HepG2 (cell line): ENCODE data around the gene FHL3. TPM values are rescaled to one million over a fixed set of nuclear protein-coding genes. Genes with fewer than 3 reads are reported as not detected.

Experiments used
- ARHGAP35 ChIP-seq: sonication (generic); formaldehyde crosslinking; IDR thresholded peaks from 2 replicates; pipeline ENCODE4 v1.9.0; 2022; ENCODE audit warnings: mild to moderate bottlenecking, inconsistent platforms, moderate library complexity, missing genetic modification reagents, borderline replicate concordance
- ARID4A ChIP-seq: sonication (generic); formaldehyde crosslinking; IDR thresholded peaks from 2 replicates; pipeline ENCODE4 v1.5.0; 2020; ENCODE audit warnings: mild to moderate bottlenecking, missing genetic modification reagents, borderline replicate concordance
- CERS6 ChIP-seq: sonication (generic); formaldehyde crosslinking; IDR thresholded peaks from 2 replicates; pipeline ENCODE4 v1.5.0; 2020; ENCODE audit warnings: missing genetic modification reagents
- CREBL2 ChIP-seq: sonication (generic); formaldehyde crosslinking; IDR thresholded peaks from 2 replicates; pipeline ENCODE4 v1.8.1; 2023; ENCODE audit warnings: missing genetic modification reagents, mild to moderate bottlenecking, borderline replicate concordance
- EP300 ChIP-seq, 3 experiments: sonication (generic) in 1 of 3; formaldehyde crosslinking in 1 of 3; IDR thresholded peaks; 2 replicates each; pipeline versions ENCODE4 v1.5.1 to v1.6.1; 2011 to 2020; ENCODE audit warnings: low read depth in 2 of 3, low read length in 2 of 3, borderline replicate concordance in 1 of 3, improper control_type of control experiment in 1 of 3, mild to moderate bottlenecking in 1 of 3, missing genetic modification reagents in 1 of 3, moderate library complexity in 1 of 3
- HDAC1 ChIP-seq: sonication (generic); formaldehyde crosslinking; IDR thresholded peaks from 2 replicates; pipeline ENCODE4 v1.5.1; 2020; ENCODE audit warnings: mild to moderate bottlenecking, missing genetic modification reagents
- HNRNPLL ChIP-seq: fragments of 200-400 bp; formaldehyde crosslinking; IDR thresholded peaks from 2 replicates; pipeline ENCODE4 v1.6.1; 2017; ENCODE audit warnings: mild to moderate bottlenecking, low read depth, low read length; ENCODE audit not compliant: poor library complexity, severe bottlenecking
- HOXA9 ChIP-seq: sonication (generic); formaldehyde crosslinking; IDR thresholded peaks from 2 replicates; pipeline ENCODE4 v1.8.1; 2022; ENCODE audit warnings: missing genetic modification reagents, mild to moderate bottlenecking, moderate library complexity, borderline replicate concordance
- IKZF1 ChIP-seq: fragments of 450-650 bp; IDR thresholded peaks from 2 replicates; pipeline ENCODE4 v1.7.1; 2016
- PHF5A ChIP-seq: IDR thresholded peaks from one replicate; pipeline ENCODE4 v1.6.1; 2018; ENCODE audit warnings: low read depth, missing genetic modification reagents; ENCODE audit not compliant: unreplicated experiment
- SAFB2 ChIP-seq: sonication (generic); formaldehyde crosslinking; IDR thresholded peaks from 2 replicates; pipeline ENCODE4 v1.5.1; 2020; ENCODE audit warnings: missing genetic modification reagents, low read depth, mild to moderate bottlenecking, borderline replicate concordance
- SATB2 ChIP-seq: sonication (generic); formaldehyde crosslinking; IDR thresholded peaks from 2 replicates; pipeline ENCODE4 v1.5.0; 2020; ENCODE audit warnings: missing genetic modification reagents
- SIX1 ChIP-seq: sonication (generic); formaldehyde crosslinking; IDR thresholded peaks from 2 replicates; pipeline ENCODE4 v1.4.0; 2020; ENCODE audit warnings: missing genetic modification reagents, borderline replicate concordance
- SRSF4 ChIP-seq: fragments of 200-400 bp; formaldehyde crosslinking; IDR thresholded peaks from one replicate; pipeline ENCODE4 v1.6.1; 2018; ENCODE audit warnings: mild to moderate bottlenecking, low read depth, low read length, moderate library complexity; ENCODE audit not compliant: poor library complexity, severe bottlenecking
- TAF1 ChIP-seq: sonication (generic); formaldehyde crosslinking; IDR thresholded peaks from 2 replicates; pipeline ENCODE4 v1.4.0; 2020; ENCODE audit warnings: missing genetic modification reagents
- ZBTB3 ChIP-seq: sonication (generic); formaldehyde crosslinking; IDR thresholded peaks from 2 replicates; pipeline ENCODE4 v1.4.0; 2020; ENCODE audit warnings: low read depth, mild to moderate bottlenecking, moderate library complexity, missing genetic modification reagents, borderline replicate concordance
- ZFP1 ChIP-seq: IDR thresholded peaks from 2 replicates; pipeline ENCODE4 v1.6.1; 2016
- ZNF121 ChIP-seq: sonication (generic); formaldehyde crosslinking; IDR thresholded peaks from 2 replicates; pipeline ENCODE4 v1.5.0; 2020; ENCODE audit warnings: mild to moderate bottlenecking, missing genetic modification reagents
- ZNF570 ChIP-seq: sonication (generic); formaldehyde crosslinking; IDR thresholded peaks from 2 replicates; pipeline ENCODE4 v1.4.0; 2020; ENCODE audit warnings: mild to moderate bottlenecking, missing genetic modification reagents, borderline replicate concordance
- ZNF879 ChIP-seq: sonication (generic); formaldehyde crosslinking; IDR thresholded peaks from 2 replicates; pipeline ENCODE4 v1.8.1; 2023; ENCODE audit warnings: missing genetic modification reagents
- ZUFSP ChIP-seq: sonication (generic); formaldehyde crosslinking; IDR thresholded peaks from 2 replicates; pipeline ENCODE4 v1.9.0; 2021; ENCODE audit warnings: missing genetic modification reagents, mild to moderate bottlenecking, borderline replicate concordance
- polyA plus RNA-seq, 8 experiments: library from polyadenylated mRNA; depleted of rRNA in 3 of 8; stranded (reverse) in 7 of 8; unstranded in 1 of 8; fragments of >200 nt; fragmentation: Illumina TruSeq in 4 of 8; extraction: Trizol in 4 of 8; gene quantifications; 2 replicates each; pipeline versions ENCODE4 v1.2.1 to v1.2.3, GENCODE V29; 2011 to 2016; ENCODE audit warnings: low read depth in 4 of 8, missing spikeins in 1 of 8, mixed read lengths in 1 of 8; ENCODE audit not compliant: insufficient read depth in 1 of 8
- total RNA-seq, 5 experiments: library from RNA; depleted of rRNA; stranded (reverse); fragments of >200 nt; fragmentation: Illumina TruSeq; extraction: Trizol; gene quantifications; 2 replicates each; pipeline ENCODE4 v1.2.3, GENCODE V29; 2016; ENCODE audit warnings: low read depth in 1 of 5

The FHL3 gene
- total and polyA plus RNA-seq, 2 of the 13 experiments (the other 11 are each of a cell fraction or from before 2014, with no cell fraction given), result 2.8 to 6.6 TPM

GRCh38 chr1:38012363-38013226, 7.3 kb upstream of the FHL3 start, which contains the start of gene UTP11 (continued):
- TF ChIP-seq SRSF4 (no peak), CREBL2 (peak; percentile 97; the same call in 1 of the 2 replicates), ZNF879 (CRISPR knock-in tag) (peak; percentile 96), ZNF121 (CRISPR knock-in tag) (peak; percentile 63), TAF1 (CRISPR knock-in tag) (peak; percentile 97), ZFP1 (CRISPR knock-in tag) (peak; percentile 84), SIX1 (CRISPR knock-in tag) (0 out of 2 replicates have a peak, but pooled peaks have one; percentile 14), SATB2 (CRISPR knock-in tag) (peak; percentile 91), ARHGAP35 (CRISPR knock-in tag) (peak; percentile 94; the same call in 1 of the 2 replicates), HDAC1 (CRISPR knock-in tag) (peak; percentile 40; the same call in 1 of the 2 replicates), ZUFSP (CRISPR knock-in tag) (no peak), CERS6 (CRISPR knock-in tag) (no peak; the same call in 1 of the 2 replicates), IKZF1 (no peak), ZBTB3 (CRISPR knock-in tag) (peak; percentile 63), EP300 (IDR thresholded peaks at IDR 0.05; ENCODE audit: low read depth in 2 of 2, low read length in 2 of 2) (no peak), EP300 (CRISPR knock-in tag; IDR thresholded peaks at IDR 0.05; ENCODE audit: borderline replicate concordance) (peak; percentile 73), ZNF570 (CRISPR knock-in tag) (no peak), ARID4A (CRISPR knock-in tag) (peak; percentile 86), SAFB2 (peak; percentile 79; the same call in 1 of the 2 replicates), HNRNPLL (no peak), PHF5A (CRISPR knock-in tag) (peak; percentile 32), HOXA9 (CRISPR knock-in tag) (no peak; the same call in 1 of the 2 replicates)
